Endodermal cell (in vitro differentiated cells): ENCODE data around the gene CUL9. TPM values are rescaled to one million over a fixed set of nuclear protein-coding genes. Genes with fewer than 3 reads are reported as not detected.
A peak's percentile ranks its signal among the peaks of the same experiment; 100 is the strongest.

Experiments used
- DNase-seq: peaks from one replicate; pipeline ENCODE4 v3.0.0-alpha.2; 2017
- H3K27ac ChIP-seq: 2 replicates; pipeline ENCODE4 v1.5.1; 2013; ENCODE audit warnings: mild to moderate bottlenecking, low read depth, low read length, moderate library complexity
- H3K27me3 ChIP-seq: 2 replicates; pipeline ENCODE4 v1.6.1; 2013; ENCODE audit warnings: mild to moderate bottlenecking, low read length, moderate library complexity; ENCODE audit not compliant: insufficient read depth, control insufficient read depth, poor library complexity, severe bottlenecking
- H3K36me3 ChIP-seq: 2 replicates; pipeline ENCODE4 v1.7.0; 2013; ENCODE audit warnings: mild to moderate bottlenecking, low read length, moderate library complexity; ENCODE audit not compliant: control insufficient read depth, insufficient read depth
- H3K4me1 ChIP-seq: one replicate; pipeline ENCODE4 v1.7.0; 2013; ENCODE audit warnings: low read length; ENCODE audit not compliant: control insufficient read depth, insufficient read depth
- H3K4me3 ChIP-seq: 2 replicates; pipeline ENCODE4 v1.5.1; 2013; ENCODE audit warnings: mild to moderate bottlenecking, low read length, moderate library complexity
- H3K9ac ChIP-seq: 2 replicates; pipeline ENCODE4 v1.6.1; 2013; ENCODE audit warnings: mild to moderate bottlenecking, low read length, moderate library complexity; ENCODE audit not compliant: poor library complexity, severe bottlenecking; ENCODE audit errors: extremely low read depth
- H3K9me3 ChIP-seq: 2 replicates; pipeline ENCODE4 v1.6.1; 2013; ENCODE audit warnings: mild to moderate bottlenecking, low read length, moderate library complexity; ENCODE audit not compliant: control insufficient read depth
- H3K27ac Mint-ChIP-seq: 2 replicates; pipeline ENCODE4 v1.8.0; 2020; ENCODE audit warnings: mixed read lengths
- H3K27me3 Mint-ChIP-seq: 2 replicates; pipeline ENCODE4 v1.8.0; 2021; ENCODE audit warnings: mild to moderate bottlenecking, mixed read lengths; ENCODE audit not compliant: insufficient read depth
- H3K36me3 Mint-ChIP-seq: 2 replicates; pipeline ENCODE4 v1.8.0; 2020; ENCODE audit warnings: low read depth, mixed read lengths
- H3K4me1 Mint-ChIP-seq: 2 replicates; pipeline ENCODE4 v1.8.0; 2020; ENCODE audit warnings: mixed read lengths
- H3K4me3 Mint-ChIP-seq: 2 replicates; pipeline ENCODE4 v1.8.0; 2020; ENCODE audit warnings: mild to moderate bottlenecking, moderate library complexity, mixed read lengths
- H3K9me3 Mint-ChIP-seq: 2 replicates; pipeline ENCODE4 v1.8.0; 2020; ENCODE audit warnings: mild to moderate bottlenecking, mixed read lengths
- CTCF ChIP-seq: fragments of 200-600 bp; sonication (generic); conservative IDR thresholded peaks from 2 replicates; pipeline ENCODE4 v1.5.0; 2021; ENCODE audit warnings: antibody characterized with exemption, mild to moderate bottlenecking
- WGBS, 2 experiments: methylation state at CpG; one replicate each; pipeline versions ENCODE4 v1.1.5 to v1.1.7; 2013; ENCODE audit warnings: missing lambda C conversion rate in 2 of 2, mixed read lengths in 1 of 2; ENCODE audit not compliant: insufficient coverage in 1 of 2, insufficient read length in 1 of 2; 5-methylcytosine and 5-hydroxymethylcytosine counted together
- total RNA-seq, 2 donors: library from RNA; stranded (reverse); fragmentation: NEBNext Ultra II Directional in 1 of 2; extraction: Animal tissue kit (Norgen Biotek cat#: 25700) in 1 of 2; gene quantifications; 2 replicates in 1 of 2; 3 replicates in 1 of 2; pipeline ENCODE4 v1.2.1, GENCODE V29; 2021

Gene CUL9
- total RNA-seq, 2 donors from 2014 or later = 30.3 to 34.1 TPM

GRCh38 chr6:43258807-43259686 lies 77.1 kb downstream of the CUL9 start:
- H3K27ac Mint-ChIP-seq = no peak overlapping the region
- H3K27me3 Mint-ChIP-seq = no peaks in the 10 kb centered on the region
- no peak for TF ChIP-seq CTCF
- H3K4me3 Mint-ChIP-seq = no peak overlapping the region
- Histone ChIP-seq H3K4me3 (no peak overlapping the region), H3K36me3 (no peaks in the 10 kb centered on the region), H3K9ac (no peak overlapping the region), H3K4me1 (no peaks in the 10 kb centered on the region), H3K27ac (no peak overlapping the region), H3K9me3 (no peaks in the 10 kb centered on the region), H3K27me3 (no peaks in the 10 kb centered on the region)
- H3K36me3 Mint-ChIP-seq = no peaks in the 10 kb centered on the region
- H3K9me3 Mint-ChIP-seq = no peaks in the 10 kb centered on the region
- WGBS, 2 experiments = 91 to 95% methylated on average over 15 to 30 of the region's 30 CpGs
- H3K4me1 Mint-ChIP-seq = peaks cover 9% of the 10 kb centered on the region
- DNase-seq = peak; percentile 38

GRCh38 chr6:43260791-43261190 lies 78.8 kb downstream of the CUL9 start:
- H3K36me3 ChIP-seq = no peaks in the 10 kb centered on the region
- Mint-ChIP-seq H3K27ac (no peak overlapping the region), H3K4me1 (peaks cover 12% of the 10 kb centered on the region), H3K36me3 (no peaks in the 10 kb centered on the region), H3K27me3 (peaks cover 1% of the 10 kb centered on the region), H3K4me3 (no peak overlapping the region), H3K9me3 (no peaks in the 10 kb centered on the region)
- H3K4me3 ChIP-seq = no peak overlapping the region
- H3K27ac ChIP-seq = no peak overlapping the region
- no peaks in the 10 kb centered on the region for H3K4me1 ChIP-seq
- H3K27me3 ChIP-seq = no peaks in the 10 kb centered on the region
- WGBS, 2 experiments = 90 to 92% methylated on average over 2 to 4 of the region's 4 CpGs
- H3K9me3 ChIP-seq = no peaks in the 10 kb centered on the region
- no peak for DNase-seq
- H3K9ac ChIP-seq = no peak overlapping the region
- TF ChIP-seq CTCF = no peak

GRCh38 chr6:43261198-43261597 lies 79.2 kb downstream of the CUL9 start:
- Histone ChIP-seq H3K4me3 (no peak overlapping the region), H3K27ac (no peak overlapping the region), H3K9ac (no peak overlapping the region), H3K4me1 (no peaks in the 10 kb centered on the region), H3K36me3 (no peaks in the 10 kb centered on the region), H3K9me3 (no peaks in the 10 kb centered on the region), H3K27me3 (no peaks in the 10 kb centered on the region)
- Mint-ChIP-seq H3K36me3 (no peaks in the 10 kb centered on the region), H3K4me3 (no peak overlapping the region), H3K27me3 (peaks cover 1% of the 10 kb centered on the region), H3K4me1 (peaks cover 16% of the 10 kb centered on the region), H3K9me3 (no peaks in the 10 kb centered on the region), H3K27ac (no peak overlapping the region)
- no peak for DNase-seq
- WGBS, 2 experiments = 80 to 93% methylated on average over 1 to 5 of the region's 5 CpGs
- TF ChIP-seq CTCF = no peak
